ENCODE measurements around the gene UBN1. TPM values are rescaled to one million over a fixed set of nuclear protein-coding genes. Genes with fewer than 3 reads are reported as not detected.

The UBN1 gene
- total and polyA plus RNA-seq, 9 donors: 9.9 to 24.6 (median 19.3) TPM

DNA sequence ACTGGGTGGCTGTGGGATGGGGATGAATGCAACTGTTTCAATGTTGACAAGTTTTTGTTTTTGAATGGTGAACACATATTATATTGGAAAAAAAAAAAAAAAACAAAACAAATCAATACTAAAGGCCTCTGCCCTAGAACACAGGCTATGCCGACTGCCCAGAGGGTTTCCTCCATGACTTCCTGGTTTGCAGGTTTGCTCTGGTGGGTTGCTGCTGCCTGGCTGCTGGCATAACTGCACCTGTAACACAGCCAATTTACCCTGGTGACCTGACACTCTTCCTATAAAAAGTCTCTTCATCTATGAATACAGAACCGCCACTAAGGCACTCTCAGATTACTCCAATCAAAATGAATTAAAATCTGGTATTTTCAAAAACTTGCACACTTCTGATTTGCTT, 10.6 kb upstream of the UBN1 start:
- H3K4me1 ChIP-seq (ENCODE audit: control insufficient read depth, insufficient read depth, low read length): no peaks in the 10 kb centered on the region
- H3K36me3 ChIP-seq (ENCODE audit: control insufficient read depth, insufficient read depth, low read length): peaks cover 70% of the 10 kb centered on the region
- WGBS (ENCODE audit: insufficient coverage): 87% methylated on average over 2 of the region's 2 CpGs
- no peak overlapping the region for H3K4me3 ChIP-seq (ENCODE audit: low read length)
- no peaks in the 10 kb centered on the region for H3K9me3 ChIP-seq (replicated peaks; ENCODE audit: control insufficient read depth, low read depth, low read length)
- no peak overlapping the region for H3K27ac ChIP-seq (ENCODE audit: low read length)
- no peaks in the 10 kb centered on the region for H3K27me3 ChIP-seq (ENCODE audit: control insufficient read depth, insufficient read depth, low read length)
- DNase-seq: no peak

DNA sequence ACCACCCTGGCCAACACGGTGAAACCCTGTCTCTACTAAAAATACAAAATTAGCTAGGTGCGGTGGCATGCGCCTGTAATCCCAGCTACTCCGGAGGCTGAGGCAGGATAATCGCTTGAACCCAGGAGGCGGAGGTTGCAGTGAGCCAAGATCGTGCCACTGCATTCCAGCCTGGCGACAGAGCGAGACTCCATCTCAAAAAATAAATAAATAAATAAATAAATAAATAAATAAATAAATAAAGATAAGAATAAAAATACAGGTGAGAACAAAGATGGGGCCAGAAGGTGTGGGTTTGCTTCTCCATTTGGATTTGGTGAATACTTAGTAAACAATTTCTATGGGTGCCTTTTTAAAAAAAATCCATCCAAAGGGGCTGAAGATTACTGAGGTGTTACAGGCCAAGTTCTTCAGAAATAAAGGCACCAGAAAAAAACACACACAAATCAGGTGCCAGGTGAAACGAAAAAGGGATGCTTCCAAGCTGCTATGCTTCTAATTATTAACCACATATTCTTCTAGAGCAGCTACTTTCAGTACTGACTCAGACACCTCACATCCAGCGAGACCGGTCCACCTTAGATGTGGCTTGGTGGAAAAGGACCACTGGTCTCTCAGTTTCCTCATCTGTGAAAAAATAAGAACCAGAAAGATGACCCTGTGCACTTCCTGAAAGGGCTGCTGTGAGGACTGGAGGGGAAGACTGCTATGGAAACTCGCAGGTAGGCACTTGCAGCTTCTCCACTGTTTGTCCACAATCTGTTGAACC, 9.4 kb upstream of the UBN1 start:
- 97% methylated on average over 6 of the region's 13 CpGs for WGBS (ENCODE audit: insufficient coverage)
- DNase-seq: no peak
- Histone ChIP-seq H3K36me3 (ENCODE audit: control insufficient read depth, insufficient read depth, low read length) (peaks cover 69% of the 10 kb centered on the region), H3K9me3 (replicated peaks; ENCODE audit: control insufficient read depth, low read depth, low read length) (no peaks in the 10 kb centered on the region), H3K4me1 (ENCODE audit: control insufficient read depth, insufficient read depth, low read length) (no peaks in the 10 kb centered on the region), H3K27ac (ENCODE audit: low read length) (no peak overlapping the region), H3K27me3 (ENCODE audit: control insufficient read depth, insufficient read depth, low read length) (no peaks in the 10 kb centered on the region), H3K4me3 (ENCODE audit: low read length) (no peak overlapping the region)

GRCh38 chr16:4839942-4840341, 7.3 kb upstream of the UBN1 start:
- Histone ChIP-seq H3K4me3 (ENCODE audit: low read length) (no peak overlapping the region), H3K4me1 (ENCODE audit: control insufficient read depth, insufficient read depth, low read length) (no peaks in the 10 kb centered on the region), H3K36me3 (ENCODE audit: control insufficient read depth, insufficient read depth, low read length) (peaks cover 78% of the 10 kb centered on the region), H3K27ac (ENCODE audit: low read length) (no peak overlapping the region), H3K9me3 (replicated peaks; ENCODE audit: control insufficient read depth, low read depth, low read length) (no peaks in the 10 kb centered on the region), H3K27me3 (ENCODE audit: control insufficient read depth, insufficient read depth, low read length) (no peaks in the 10 kb centered on the region)
- DNase-seq: no peak
- WGBS (ENCODE audit: insufficient coverage): 87% methylated on average over 5 of the region's 5 CpGs

GRCh38 chr16:4840984-4841383, 6.3 kb upstream of the UBN1 start:
- no peaks in the 10 kb centered on the region for H3K9me3 ChIP-seq (replicated peaks; ENCODE audit: control insufficient read depth, low read depth, low read length)
- DNase-seq: no peak
- no peak overlapping the region for H3K4me3 ChIP-seq (ENCODE audit: low read length)
- H3K27ac ChIP-seq (ENCODE audit: low read length): no peak overlapping the region
- peaks cover 76% of the 10 kb centered on the region for H3K36me3 ChIP-seq (ENCODE audit: control insufficient read depth, insufficient read depth, low read length)
- WGBS (ENCODE audit: insufficient coverage): 0% methylated on average over 1 of the region's 5 CpGs
- no peaks in the 10 kb centered on the region for H3K27me3 ChIP-seq (ENCODE audit: control insufficient read depth, insufficient read depth, low read length)
- peaks cover 1% of the 10 kb centered on the region for H3K4me1 ChIP-seq (ENCODE audit: control insufficient read depth, insufficient read depth, low read length)

DNA sequence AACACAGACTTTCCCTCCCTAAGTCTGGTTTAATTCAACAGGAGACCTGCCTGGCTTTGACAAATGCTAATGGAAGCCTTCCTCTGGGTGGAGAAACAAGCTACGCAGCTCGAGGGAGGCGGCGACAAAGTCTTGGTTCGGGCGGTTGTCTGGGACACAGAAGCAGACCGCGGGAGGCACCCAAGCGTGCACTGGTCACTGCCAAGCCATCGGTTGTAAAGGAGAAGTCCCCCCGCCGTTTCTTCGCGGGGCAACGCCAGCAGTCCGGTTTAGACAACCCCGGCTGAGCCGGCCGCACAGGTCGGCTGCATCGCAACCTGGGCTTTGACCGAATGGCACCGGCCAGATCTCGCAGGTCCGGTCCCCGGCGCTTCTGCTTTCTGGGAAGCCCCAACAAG, 779 bp upstream of the UBN1 start:
- no peaks in the 10 kb centered on the region for H3K27me3 ChIP-seq (ENCODE audit: control insufficient read depth, insufficient read depth, low read length)
- peaks cover 19% of the 10 kb centered on the region for H3K4me1 ChIP-seq (ENCODE audit: control insufficient read depth, insufficient read depth, low read length)
- peak overlapping the region; percentile 89 for H3K4me3 ChIP-seq (ENCODE audit: low read length)
- peak overlapping the region; percentile 85 for H3K27ac ChIP-seq (ENCODE audit: low read length)
- under 1% methylated on average over 27 of the region's 27 CpGs for WGBS (ENCODE audit: insufficient coverage)
- peak; percentile 48 for DNase-seq
- peaks cover 32% of the 10 kb centered on the region for H3K36me3 ChIP-seq (ENCODE audit: control insufficient read depth, insufficient read depth, low read length)
- H3K9me3 ChIP-seq (replicated peaks; ENCODE audit: control insufficient read depth, low read depth, low read length): no peaks in the 10 kb centered on the region

GRCh38 chr16:4847774-4848587, 700 bp downstream of the UBN1 start:
- Histone ChIP-seq H3K4me3 (ENCODE audit: low read length) (peak overlapping the region; percentile 89), H3K4me1 (ENCODE audit: control insufficient read depth, insufficient read depth, low read length) (peaks cover 19% of the 10 kb centered on the region)

GRCh38 chr16:4850211-4850610, 2.9 kb downstream of the UBN1 start:
- no peak overlapping the region for H3K27ac ChIP-seq (ENCODE audit: low read length)
- no peak for DNase-seq
- H3K4me1 ChIP-seq (ENCODE audit: control insufficient read depth, insufficient read depth, low read length): peaks cover 19% of the 10 kb centered on the region
- WGBS (ENCODE audit: insufficient coverage): no CpG with 5 or more reads among the region's 3 CpGs
- H3K9me3 ChIP-seq (replicated peaks; ENCODE audit: control insufficient read depth, low read depth, low read length): no peaks in the 10 kb centered on the region
- no peaks in the 10 kb centered on the region for H3K27me3 ChIP-seq (ENCODE audit: control insufficient read depth, insufficient read depth, low read length)
- H3K36me3 ChIP-seq (ENCODE audit: control insufficient read depth, insufficient read depth, low read length): peaks cover 17% of the 10 kb centered on the region
- H3K4me3 ChIP-seq (ENCODE audit: low read length): no peak overlapping the region

More at GRCh38 chr16:4847774-4848587, 700 bp downstream of the UBN1 start:
- Histone ChIP-seq H3K9me3 (replicated peaks; ENCODE audit: control insufficient read depth, low read depth, low read length) (no peaks in the 10 kb centered on the region), H3K27ac (ENCODE audit: low read length) (peak overlapping the region; percentile 59), H3K27me3 (ENCODE audit: control insufficient read depth, insufficient read depth, low read length) (no peaks in the 10 kb centered on the region), H3K36me3 (ENCODE audit: control insufficient read depth, insufficient read depth, low read length) (peaks cover 22% of the 10 kb centered on the region)
- peak; percentile 46 for DNase-seq
- under 1% methylated on average over 82 of the region's 83 CpGs for WGBS (ENCODE audit: insufficient coverage)

- DNase-seq: no peak
- Histone ChIP-seq H3K4me3 (ENCODE audit: low read length) (no peak overlapping the region), H3K9me3 (replicated peaks; ENCODE audit: control insufficient read depth, low read depth, low read length) (no peaks in the 10 kb centered on the region), H3K4me1 (ENCODE audit: control insufficient read depth, insufficient read depth, low read length) (peaks cover 12% of the 10 kb centered on the region), H3K36me3 (ENCODE audit: control insufficient read depth, insufficient read depth, low read length) (peaks cover 27% of the 10 kb centered on the region), H3K27me3 (ENCODE audit: control insufficient read depth, insufficient read depth, low read length) (no peaks in the 10 kb centered on the region), H3K27ac (ENCODE audit: low read length) (no peak overlapping the region)
- 100% methylated on average over 1 of the region's 1 CpG for WGBS (ENCODE audit: insufficient coverage)
Observed at GRCh38 chr16:4852221-4852872, 5.1 kb downstream of the UBN1 start.

- peaks cover 51% of the 10 kb centered on the region for H3K36me3 ChIP-seq (ENCODE audit: control insufficient read depth, insufficient read depth, low read length)
- H3K4me1 ChIP-seq (ENCODE audit: control insufficient read depth, insufficient read depth, low read length): peaks cover under 1% of the 10 kb centered on the region
- 100% methylated on average over 2 of the region's 5 CpGs for WGBS (ENCODE audit: insufficient coverage)
Observed at GRCh38 chr16:4855371-4855770, 8.1 kb downstream of the UBN1 start.

GRCh38 chr16:4855804-4856203, 8.5 kb downstream of the UBN1 start:
- no peaks in the 10 kb centered on the region for H3K4me1 ChIP-seq (ENCODE audit: control insufficient read depth, insufficient read depth, low read length)
- no peaks in the 10 kb centered on the region for H3K27me3 ChIP-seq (ENCODE audit: control insufficient read depth, insufficient read depth, low read length)
- H3K27ac ChIP-seq (ENCODE audit: low read length): no peak overlapping the region
- H3K4me3 ChIP-seq (ENCODE audit: low read length): no peak overlapping the region
- peaks cover 55% of the 10 kb centered on the region for H3K36me3 ChIP-seq (ENCODE audit: control insufficient read depth, insufficient read depth, low read length)
- no peak for DNase-seq
- H3K9me3 ChIP-seq (replicated peaks; ENCODE audit: control insufficient read depth, low read depth, low read length): no peaks in the 10 kb centered on the region
- no CpG with 5 or more reads among the region's 2 CpGs for WGBS (ENCODE audit: insufficient coverage)

More at GRCh38 chr16:4855371-4855770, 8.1 kb downstream of the UBN1 start:
- Histone ChIP-seq H3K27me3 (ENCODE audit: control insufficient read depth, insufficient read depth, low read length) (no peaks in the 10 kb centered on the region), H3K9me3 (replicated peaks; ENCODE audit: control insufficient read depth, low read depth, low read length) (no peaks in the 10 kb centered on the region), H3K4me3 (ENCODE audit: low read length) (no peak overlapping the region), H3K27ac (ENCODE audit: low read length) (no peak overlapping the region)
- DNase-seq: no peak

All from muscle of leg (tissue), 11 donors.